OCI-LY7 (cell line): ENCODE results near the gene PSMC4.

Experiments
- EZH2phosphoT487 ChIP-seq: fragments of 200-600 bp; sonication (generic); IDR thresholded peaks from 2 replicates; pipeline ENCODE4 v1.6.1; 2018; ENCODE audit warnings: low read depth, borderline replicate concordance, mild to moderate bottlenecking, mixed run types, antibody characterized with exemption, low read length, moderate library complexity, mixed read lengths
- TF ChIP-seq, protein P1 (sequence below): fragments of 200-600 bp; sonication (generic); conservative IDR thresholded peaks from 2 replicates; pipeline ENCODE4 v1.5.1; 2014; ENCODE audit warnings: mild to moderate bottlenecking, antibody characterized with exemption, low read length, moderate library complexity, mixed read lengths

- TF ChIP-seq, protein P1, sequence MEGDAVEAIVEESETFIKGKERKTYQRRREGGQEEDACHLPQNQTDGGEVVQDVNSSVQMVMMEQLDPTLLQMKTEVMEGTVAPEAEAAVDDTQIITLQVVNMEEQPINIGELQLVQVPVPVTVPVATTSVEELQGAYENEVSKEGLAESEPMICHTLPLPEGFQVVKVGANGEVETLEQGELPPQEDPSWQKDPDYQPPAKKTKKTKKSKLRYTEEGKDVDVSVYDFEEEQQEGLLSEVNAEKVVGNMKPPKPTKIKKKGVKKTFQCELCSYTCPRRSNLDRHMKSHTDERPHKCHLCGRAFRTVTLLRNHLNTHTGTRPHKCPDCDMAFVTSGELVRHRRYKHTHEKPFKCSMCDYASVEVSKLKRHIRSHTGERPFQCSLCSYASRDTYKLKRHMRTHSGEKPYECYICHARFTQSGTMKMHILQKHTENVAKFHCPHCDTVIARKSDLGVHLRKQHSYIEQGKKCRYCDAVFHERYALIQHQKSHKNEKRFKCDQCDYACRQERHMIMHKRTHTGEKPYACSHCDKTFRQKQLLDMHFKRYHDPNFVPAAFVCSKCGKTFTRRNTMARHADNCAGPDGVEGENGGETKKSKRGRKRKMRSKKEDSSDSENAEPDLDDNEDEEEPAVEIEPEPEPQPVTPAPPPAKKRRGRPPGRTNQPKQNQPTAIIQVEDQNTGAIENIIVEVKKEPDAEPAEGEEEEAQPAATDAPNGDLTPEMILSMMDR, result no peak
- TF ChIP-seq EZH2phosphoT487, result no peak
Observed at GRCh38 chr19:39934584-39935363, 36.2 kb upstream of the PSMC4 start, which contains the start of gene FCGBP.
